NB4 (cell line): ENCODE results near the gene MSRB1.

Source experiments
- DNase-seq: peaks from one replicate; pipeline ENCODE4 v3.0.0; 2010; ENCODE audit warnings: low read depth
- H3K4me3 ChIP-seq: one replicate; pipeline ENCODE4 v1.5.1; 2011; ENCODE audit warnings: mild to moderate bottlenecking, low read depth, low read length, moderate library complexity
- MYC ChIP-seq: IDR thresholded peaks from 2 replicates; pipeline ENCODE4 v1.6.1; 2011; ENCODE audit warnings: low read depth, low read length
- POLR2A ChIP-seq: IDR thresholded peaks from 2 replicates; pipeline ENCODE4 v1.6.1; 2011; ENCODE audit warnings: mild to moderate bottlenecking; ENCODE audit not compliant: insufficient read length; ENCODE audit errors: extremely low read depth
- TF ChIP-seq, protein P1 (sequence below): IDR thresholded peaks from one replicate; pipeline ENCODE4 v1.5.1; 2012; ENCODE audit warnings: low read depth, low read length
- TF ChIP-seq, protein P2 (sequence below): IDR thresholded peaks from 2 replicates; pipeline ENCODE4 v1.6.1; 2011; ENCODE audit warnings: low read depth, low read length

MSRB1 gene

DNA sequence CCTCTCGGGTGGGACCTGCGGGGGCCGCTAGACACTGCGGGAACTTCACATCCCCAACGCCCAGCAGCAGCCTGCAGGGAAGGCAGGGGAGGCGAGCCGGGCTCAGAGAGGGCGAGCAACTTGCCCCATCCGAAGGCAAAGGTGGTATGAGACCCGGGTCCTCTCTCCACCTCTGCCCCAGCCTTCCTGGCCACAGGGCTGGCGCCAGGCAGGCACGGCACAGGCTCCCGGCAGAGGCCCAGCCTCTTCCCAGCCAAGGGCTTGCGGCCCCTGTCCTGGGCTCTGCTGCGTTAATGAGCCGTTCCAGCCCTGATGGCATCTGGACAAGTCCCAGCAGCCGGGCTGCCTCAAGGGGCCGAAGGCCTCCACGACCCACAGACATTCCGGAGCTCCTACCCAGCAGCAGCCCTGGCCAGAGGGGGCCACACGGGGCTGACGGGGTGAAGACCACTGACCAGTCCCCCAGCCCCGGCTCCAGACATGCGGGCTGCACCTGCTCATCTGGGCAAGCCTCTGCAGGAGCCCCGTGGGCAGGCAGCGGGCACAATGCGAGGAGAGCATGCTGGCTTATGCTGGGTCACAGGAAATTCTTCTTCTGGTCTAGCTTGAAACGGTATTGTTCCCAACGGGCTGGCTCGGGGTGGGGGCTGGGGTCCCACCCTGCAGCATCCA, 23.5 kb downstream of the MSRB1 start:
- TF ChIP-seq, protein P1, sequence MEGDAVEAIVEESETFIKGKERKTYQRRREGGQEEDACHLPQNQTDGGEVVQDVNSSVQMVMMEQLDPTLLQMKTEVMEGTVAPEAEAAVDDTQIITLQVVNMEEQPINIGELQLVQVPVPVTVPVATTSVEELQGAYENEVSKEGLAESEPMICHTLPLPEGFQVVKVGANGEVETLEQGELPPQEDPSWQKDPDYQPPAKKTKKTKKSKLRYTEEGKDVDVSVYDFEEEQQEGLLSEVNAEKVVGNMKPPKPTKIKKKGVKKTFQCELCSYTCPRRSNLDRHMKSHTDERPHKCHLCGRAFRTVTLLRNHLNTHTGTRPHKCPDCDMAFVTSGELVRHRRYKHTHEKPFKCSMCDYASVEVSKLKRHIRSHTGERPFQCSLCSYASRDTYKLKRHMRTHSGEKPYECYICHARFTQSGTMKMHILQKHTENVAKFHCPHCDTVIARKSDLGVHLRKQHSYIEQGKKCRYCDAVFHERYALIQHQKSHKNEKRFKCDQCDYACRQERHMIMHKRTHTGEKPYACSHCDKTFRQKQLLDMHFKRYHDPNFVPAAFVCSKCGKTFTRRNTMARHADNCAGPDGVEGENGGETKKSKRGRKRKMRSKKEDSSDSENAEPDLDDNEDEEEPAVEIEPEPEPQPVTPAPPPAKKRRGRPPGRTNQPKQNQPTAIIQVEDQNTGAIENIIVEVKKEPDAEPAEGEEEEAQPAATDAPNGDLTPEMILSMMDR: no peak
- no peak for TF ChIP-seq MYC
- TF ChIP-seq, protein P2, sequence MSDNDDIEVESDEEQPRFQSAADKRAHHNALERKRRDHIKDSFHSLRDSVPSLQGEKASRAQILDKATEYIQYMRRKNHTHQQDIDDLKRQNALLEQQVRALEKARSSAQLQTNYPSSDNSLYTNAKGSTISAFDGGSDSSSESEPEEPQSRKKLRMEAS: no peak
- no peak for TF ChIP-seq POLR2A
- no peak for DNase-seq
- H3K4me3 ChIP-seq: no peak overlapping the region

DNA sequence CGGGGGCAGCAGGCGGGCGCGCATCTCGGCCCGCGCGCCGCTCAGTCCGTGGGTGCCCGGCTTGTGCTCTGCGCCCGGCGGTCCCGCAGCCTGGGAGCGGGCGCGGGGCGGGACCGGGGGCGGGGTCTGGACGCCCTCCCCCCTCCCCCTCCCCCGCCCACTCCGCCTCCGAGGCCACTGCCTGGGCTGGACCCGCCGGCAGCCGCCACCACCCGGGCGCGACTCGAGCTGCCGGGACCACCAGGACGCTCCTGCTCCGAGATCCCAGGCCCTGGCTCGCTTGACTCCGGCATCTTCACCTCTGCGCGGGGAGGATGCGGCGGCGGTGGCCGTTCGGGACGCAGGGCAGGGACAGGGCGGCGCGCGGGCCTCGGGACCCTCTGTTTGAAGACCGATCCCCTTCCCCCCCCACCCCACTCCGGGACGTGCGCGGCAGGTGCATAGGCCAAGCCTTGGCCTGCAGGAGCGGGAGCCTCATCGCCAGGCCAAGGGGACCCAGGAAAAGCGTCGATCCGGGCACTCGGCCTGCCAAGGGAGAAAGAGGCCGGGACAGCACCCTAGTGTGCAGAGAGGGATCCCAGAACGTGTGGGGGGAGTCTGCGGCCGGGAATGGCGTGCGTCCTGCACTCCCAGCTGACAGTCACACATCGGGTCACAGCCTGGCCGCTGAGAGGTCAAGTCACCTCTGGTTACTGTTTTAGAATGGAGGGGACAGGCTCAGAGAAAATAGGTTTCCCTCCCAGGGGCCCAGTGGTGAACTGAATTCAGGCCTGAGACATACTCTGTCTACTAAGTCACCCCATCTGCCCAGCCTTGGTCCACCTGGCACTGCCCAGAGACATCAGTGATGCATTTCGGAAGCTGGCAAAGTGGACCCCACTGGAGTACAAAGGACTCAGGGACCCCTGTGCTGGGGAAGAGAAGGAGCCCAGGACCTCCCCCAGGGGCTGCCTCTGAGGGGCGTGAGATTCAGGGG, 24.4 kb downstream of the MSRB1 start, which contains the start of gene HS3ST6:
Gene HS3ST6, minus strand, starts transcription at position 65 of the 976 bp plus-strand sequence. CDS start 92 bp downstream, outside the sequence.
- no peak for DNase-seq
- TF ChIP-seq, protein P1: no peak
- TF ChIP-seq MYC (no peak), POLR2A (no peak)
- TF ChIP-seq, protein P2: no peak
- no peak within 1 kb of the TSS for H3K4me3 ChIP-seq

DNA sequence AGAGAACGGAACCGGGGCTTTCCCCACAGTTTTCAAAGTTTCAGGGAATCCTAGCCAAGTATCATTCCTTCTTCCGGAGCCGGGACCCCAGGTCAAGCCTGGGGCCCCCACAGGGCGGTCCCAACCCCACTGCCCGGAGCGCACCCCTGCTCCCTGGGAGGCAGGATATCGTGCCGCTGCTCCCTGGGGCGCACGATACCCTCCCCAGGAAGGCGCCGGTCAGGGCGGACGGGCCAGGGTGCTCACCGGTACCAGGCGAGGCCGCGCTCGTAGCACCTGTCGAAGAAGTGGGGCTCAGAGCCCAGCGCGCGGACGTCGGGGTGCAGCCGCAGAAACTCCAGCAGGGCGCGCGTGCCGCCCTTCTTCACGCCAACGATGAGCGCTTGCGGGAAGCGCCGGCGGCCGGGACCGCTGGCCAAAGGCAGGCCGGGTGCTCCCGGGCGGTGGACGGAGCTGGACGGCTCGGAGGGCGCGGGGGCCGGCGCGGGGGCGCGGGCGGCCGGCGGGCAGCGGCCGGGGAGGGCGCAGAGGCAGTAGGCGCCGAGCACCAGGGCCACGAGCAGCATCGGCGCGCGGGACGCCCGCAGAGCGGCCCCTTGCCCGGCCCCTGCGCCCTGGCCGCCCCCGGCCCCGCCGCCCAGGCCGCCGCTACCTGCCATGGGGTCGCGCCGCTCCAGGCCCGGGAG, 25.2 kb downstream of the MSRB1 start:
- no peak for DNase-seq
- no peak for TF ChIP-seq MYC
- TF ChIP-seq, protein P2: no peak
- no peak for TF ChIP-seq POLR2A
- TF ChIP-seq, protein P1: no peak
- H3K4me3 ChIP-seq: no peak overlapping the region

DNA sequence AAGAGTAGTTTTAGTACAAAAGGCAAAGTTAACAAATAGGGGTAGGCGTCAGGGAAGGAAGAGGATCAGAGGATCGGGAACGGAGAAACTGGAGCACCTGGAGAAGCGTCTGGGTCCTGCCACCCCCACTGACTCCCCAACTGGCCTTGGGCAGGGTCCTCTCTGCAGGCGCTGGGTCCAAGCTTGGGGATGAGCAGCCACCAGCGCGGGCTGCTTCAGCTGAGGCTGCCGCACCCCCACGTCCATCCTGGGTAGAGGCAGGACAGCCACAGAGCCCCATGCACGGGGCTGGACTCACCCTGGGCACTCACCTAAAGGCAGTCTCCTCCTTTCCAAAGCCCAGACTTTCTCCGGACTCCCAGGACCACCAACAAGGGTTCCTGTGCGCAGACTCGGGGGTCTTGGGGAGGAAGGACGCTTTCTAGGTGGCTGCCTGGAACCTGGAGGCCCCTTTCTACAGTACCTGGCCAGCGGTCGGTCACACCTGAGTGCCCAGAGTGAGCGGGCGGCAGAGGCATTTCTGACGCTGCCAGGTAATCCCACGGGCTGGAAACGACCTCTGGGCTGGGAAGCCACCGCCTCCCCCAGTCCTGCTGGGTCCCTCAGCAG, 25.8 kb downstream of the MSRB1 start:
- TF ChIP-seq, protein P1: no peak
- TF ChIP-seq MYC: no peak
- TF ChIP-seq, protein P2: no peak
- TF ChIP-seq POLR2A: no peak
- no peak overlapping the region for H3K4me3 ChIP-seq

DNA sequence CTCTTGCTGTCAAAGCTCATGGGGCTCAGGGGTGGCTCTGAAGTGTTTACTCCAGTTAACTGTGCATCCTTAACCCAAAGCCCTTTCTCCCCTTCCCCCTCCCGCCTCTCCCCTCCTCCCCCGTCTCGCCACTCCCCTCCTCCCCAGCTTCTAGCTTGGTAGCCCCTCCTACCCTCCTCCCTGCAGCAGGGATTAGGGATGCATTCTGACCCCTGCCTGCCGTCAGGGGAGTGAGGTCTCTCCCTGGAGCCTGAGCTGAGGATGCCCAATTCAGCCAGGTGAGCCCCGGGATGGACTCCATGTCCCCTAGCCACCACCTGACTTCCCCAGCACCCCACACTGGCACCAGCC, 26.4 kb downstream of the MSRB1 start:
- no peak for DNase-seq
- TF ChIP-seq POLR2A: no peak
- TF ChIP-seq, protein P2: no peak
- TF ChIP-seq, protein P1: no peak
- TF ChIP-seq MYC: no peak
- no peak overlapping the region for H3K4me3 ChIP-seq

More for the DNA sequence above, 25.8 kb downstream of the MSRB1 start:
- DNase-seq: no peak
